ENCODE measurements around the gene NFIB.

The NFIB gene

GRCh38 chr9:14271093-14271673, 42.8 kb downstream of the NFIB start:
- peak; percentile 23 for DNase-seq

- DNase-seq: no peak
Observed at GRCh38 chr9:14270358-14271092, 43.4 kb downstream of the NFIB start.

DNA sequence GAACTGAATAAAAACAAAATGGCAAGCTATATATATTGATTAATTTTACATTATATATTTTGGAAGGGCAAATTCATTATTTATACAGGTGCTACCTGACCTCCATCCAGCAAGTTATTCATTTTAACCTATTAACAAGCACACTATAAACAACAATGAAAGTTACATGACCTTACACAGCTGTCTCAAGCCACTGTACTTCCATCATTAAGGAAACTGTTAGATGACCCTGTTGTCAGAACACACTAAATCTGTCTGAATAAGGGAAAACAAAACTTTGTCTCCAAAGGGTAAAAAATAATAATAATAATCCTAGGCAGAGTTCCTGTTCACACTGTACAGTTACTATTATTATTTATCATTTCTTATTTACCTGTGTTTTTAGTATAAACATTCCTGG, 44.0 kb downstream of the NFIB start:
- no peak for DNase-seq

- DNase-seq: no peak
Observed at GRCh38 chr9:14263707-14264483, 50.0 kb downstream of the NFIB start.

GRCh38 chr9:14262827-14263226, 51.1 kb downstream of the NFIB start:
- no peak for DNase-seq

DNA sequence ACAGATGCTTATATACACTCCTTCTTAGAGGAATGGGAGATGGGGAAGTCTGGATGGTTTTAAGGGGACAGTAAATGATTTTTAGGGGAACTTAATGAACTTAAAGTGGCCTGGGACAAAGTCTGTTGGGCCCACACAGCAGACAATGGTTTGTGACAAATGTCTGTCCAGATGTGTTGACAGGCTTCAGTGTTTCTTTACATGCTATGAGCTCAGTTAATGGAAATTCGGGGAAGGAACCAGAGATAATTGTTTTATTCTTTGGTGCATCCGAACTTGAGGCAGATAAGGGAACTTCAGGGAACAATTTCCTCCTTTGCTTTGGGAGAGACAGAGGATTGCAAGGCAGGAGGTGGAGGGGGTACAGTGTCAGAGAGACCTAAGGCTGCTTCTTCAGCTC, 52.3 kb downstream of the NFIB start:
- no peak for DNase-seq

GRCh38 chr9:14260101-14260500, 53.8 kb downstream of the NFIB start:
- no peak for DNase-seq

DNA sequence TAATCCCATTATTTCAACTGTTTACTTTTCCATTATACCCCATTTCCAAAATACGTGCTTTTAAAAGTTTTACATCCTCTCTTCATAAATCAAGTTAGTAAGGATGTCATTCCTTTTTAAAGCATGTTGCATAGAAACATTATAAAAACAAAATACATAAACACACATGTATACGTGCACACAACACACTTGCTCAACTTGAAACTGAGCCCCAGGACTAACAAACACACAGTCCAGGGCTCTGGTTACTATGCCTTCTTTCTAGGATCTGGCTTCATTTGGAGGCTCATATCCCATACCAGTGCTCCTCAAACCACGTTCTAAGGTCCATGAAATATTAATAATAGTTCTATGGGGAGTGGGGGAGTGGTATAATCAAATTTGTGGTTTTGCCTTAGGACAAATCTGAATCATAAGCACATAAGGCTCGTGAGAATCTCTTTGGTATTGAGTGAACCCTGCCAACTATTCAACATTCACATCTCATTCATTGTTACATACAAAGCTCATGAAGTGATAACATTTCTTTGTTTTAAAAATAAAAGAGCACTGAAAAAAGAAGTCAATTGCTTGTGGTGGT, 55.2 kb downstream of the NFIB start:
- no peak for DNase-seq

GRCh38 chr9:14258156-14258555, 55.8 kb downstream of the NFIB start:
- DNase-seq: no peak

GRCh38 chr9:14256588-14256987, 57.4 kb downstream of the NFIB start:
- no peak for DNase-seq

GRCh38 chr9:14251154-14252071, 62.5 kb downstream of the NFIB start:
- DNase-seq: no peak

- no peak for DNase-seq
Observed at GRCh38 chr9:14250794-14251153, 63.2 kb downstream of the NFIB start.

GRCh38 chr9:14249527-14249926, 64.4 kb downstream of the NFIB start:
- no peak for DNase-seq

- DNase-seq: no peak
Observed at GRCh38 chr9:14248149-14248548, 65.8 kb downstream of the NFIB start.

DNA sequence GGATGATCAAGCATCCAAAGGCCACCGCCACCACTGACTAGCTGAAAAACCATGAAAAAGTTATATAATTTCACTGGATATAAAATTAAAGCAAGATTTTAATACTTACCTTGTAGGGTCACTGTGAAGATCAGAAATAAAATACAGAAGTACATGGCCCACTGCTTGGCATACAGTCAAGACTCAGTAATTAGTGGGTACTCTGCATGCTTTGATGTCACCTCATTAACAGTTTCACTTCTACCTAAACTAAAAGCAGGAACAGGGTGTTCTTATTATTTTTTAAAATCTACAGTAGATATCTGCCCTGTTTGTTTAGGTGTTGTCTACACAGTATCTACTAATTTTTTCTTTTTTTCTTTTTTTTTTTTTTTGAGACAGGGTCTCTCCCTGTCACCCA, 66.4 kb downstream of the NFIB start:
- DNase-seq: no peak

DNA sequence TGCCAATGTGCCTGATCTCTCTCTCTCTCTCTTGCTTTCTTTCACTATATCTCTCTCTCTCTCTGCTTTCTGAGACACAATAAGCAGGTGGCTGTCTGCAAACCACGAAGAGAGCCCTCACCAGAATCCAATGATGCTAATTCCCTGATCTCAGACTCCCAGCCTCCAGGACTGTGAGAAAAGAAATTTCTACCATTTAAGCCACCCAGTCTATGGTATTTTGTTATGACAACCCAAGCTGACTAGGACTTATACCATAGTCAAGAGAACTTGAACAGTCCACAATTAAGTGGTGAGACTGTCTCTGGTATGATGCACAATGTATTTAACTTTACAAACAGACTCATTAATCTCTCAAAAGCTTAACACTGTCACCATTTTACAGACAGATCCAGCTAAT, 67.0 kb downstream of the NFIB start:
- no peak for DNase-seq

DNA sequence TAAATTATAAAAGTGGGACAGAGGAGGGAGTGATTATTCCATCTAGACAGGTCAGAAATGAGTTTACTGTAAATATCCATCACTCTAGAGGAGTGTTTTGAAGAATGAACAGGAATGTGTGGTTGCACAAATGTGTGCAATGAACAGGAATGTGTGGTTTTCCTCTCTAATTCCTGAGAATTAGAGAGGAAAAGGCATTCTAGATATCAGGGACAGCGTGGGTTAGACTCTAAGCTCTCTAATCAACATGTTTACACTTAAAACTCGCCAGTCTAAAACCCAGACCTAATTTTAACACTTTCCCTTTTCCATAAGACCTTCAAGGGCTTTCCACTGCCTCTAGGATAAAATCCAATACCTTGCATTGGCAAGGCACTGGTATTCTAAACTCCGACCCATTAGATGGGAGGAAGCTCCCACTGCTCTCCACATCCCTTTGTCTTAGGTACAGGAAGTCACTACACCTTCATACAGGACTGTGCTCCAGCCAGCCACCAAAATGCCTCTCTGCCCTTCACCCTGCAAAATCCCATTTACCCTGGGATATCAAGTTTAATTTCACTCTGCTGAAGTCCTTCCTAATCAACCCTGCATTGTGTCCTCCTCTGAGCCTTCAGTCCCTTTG, 67.9 kb downstream of the NFIB start:
- no peak for DNase-seq

GRCh38 chr9:14243514-14244042, 70.4 kb downstream of the NFIB start:
- no peak for DNase-seq

DNA sequence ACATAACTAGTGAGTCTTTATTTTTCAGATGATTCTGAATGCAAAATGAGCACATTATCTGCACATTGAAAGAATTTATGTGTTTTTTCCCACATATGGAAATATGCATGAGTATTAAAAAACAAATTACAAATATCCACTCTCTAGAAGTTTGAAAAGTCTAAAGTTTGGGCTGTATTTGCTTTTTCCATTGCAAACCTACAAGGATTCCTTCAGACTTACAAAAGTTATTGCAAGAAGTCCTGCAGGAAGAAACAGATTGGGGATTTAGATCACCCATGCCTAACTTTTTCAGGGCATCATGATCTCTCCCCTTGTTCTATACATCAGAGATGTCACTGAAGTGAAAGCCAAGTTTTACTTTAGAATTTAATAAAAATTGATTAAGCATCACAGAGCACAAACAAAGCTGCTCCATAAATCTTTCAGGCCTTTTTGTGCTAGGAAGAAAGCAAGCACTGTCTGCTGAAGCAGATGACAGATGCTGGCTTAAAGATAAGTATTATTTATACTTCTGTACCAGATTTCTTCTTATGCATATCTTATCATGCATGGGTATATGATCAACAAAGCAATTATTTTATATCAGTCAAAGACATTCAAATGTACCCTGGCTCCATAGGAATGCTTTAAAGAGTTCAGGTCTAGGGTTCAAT, 71.7 kb downstream of the NFIB start:
- no peak for DNase-seq

GRCh38 chr9:14240537-14240936, 73.4 kb downstream of the NFIB start:
- DNase-seq: no peak

GRCh38 chr9:14238518-14238917, 75.4 kb downstream of the NFIB start:
- DNase-seq: no peak
